NB4 (cell line): ENCODE measurements around the gene RNF17.

Experiments used
- POLR2A ChIP-seq: IDR thresholded peaks from 2 replicates; pipeline ENCODE4 v1.6.1; 2011; ENCODE audit warnings: mild to moderate bottlenecking; ENCODE audit not compliant: insufficient read length; ENCODE audit errors: extremely low read depth
- TF ChIP-seq, protein P1 (sequence below): IDR thresholded peaks from one replicate; pipeline ENCODE4 v1.5.1; 2012; ENCODE audit warnings: low read depth, low read length
- TF ChIP-seq, protein P2 (sequence below): IDR thresholded peaks from 2 replicates; pipeline ENCODE4 v1.6.1; 2011; ENCODE audit warnings: low read depth, low read length

GRCh38 chr13:24890256-24890655 lies 126.3 kb downstream of the RNF17 start:
- TF ChIP-seq, protein P1, sequence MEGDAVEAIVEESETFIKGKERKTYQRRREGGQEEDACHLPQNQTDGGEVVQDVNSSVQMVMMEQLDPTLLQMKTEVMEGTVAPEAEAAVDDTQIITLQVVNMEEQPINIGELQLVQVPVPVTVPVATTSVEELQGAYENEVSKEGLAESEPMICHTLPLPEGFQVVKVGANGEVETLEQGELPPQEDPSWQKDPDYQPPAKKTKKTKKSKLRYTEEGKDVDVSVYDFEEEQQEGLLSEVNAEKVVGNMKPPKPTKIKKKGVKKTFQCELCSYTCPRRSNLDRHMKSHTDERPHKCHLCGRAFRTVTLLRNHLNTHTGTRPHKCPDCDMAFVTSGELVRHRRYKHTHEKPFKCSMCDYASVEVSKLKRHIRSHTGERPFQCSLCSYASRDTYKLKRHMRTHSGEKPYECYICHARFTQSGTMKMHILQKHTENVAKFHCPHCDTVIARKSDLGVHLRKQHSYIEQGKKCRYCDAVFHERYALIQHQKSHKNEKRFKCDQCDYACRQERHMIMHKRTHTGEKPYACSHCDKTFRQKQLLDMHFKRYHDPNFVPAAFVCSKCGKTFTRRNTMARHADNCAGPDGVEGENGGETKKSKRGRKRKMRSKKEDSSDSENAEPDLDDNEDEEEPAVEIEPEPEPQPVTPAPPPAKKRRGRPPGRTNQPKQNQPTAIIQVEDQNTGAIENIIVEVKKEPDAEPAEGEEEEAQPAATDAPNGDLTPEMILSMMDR = no peak
- TF ChIP-seq, protein P2, sequence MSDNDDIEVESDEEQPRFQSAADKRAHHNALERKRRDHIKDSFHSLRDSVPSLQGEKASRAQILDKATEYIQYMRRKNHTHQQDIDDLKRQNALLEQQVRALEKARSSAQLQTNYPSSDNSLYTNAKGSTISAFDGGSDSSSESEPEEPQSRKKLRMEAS = no peak
- no peak for TF ChIP-seq POLR2A
